HEK293 (cell line): ENCODE results near the gene FOXN4.

ENCODE experiments used
- ATF2 ChIP-seq: fragments of 450-650 bp; formaldehyde crosslinking; IDR thresholded peaks from 2 replicates; pipeline ENCODE4 v1.5.1; 2016; ENCODE audit warnings: missing biosample characterization, missing genetic modification characterization, low read depth
- CTCF ChIP-seq: fragments of 450-650 bp; formaldehyde crosslinking; IDR thresholded peaks from 2 replicates; pipeline ENCODE4 v1.5.1; 2016; ENCODE audit warnings: missing biosample characterization, missing genetic modification characterization
- ZNF548 ChIP-seq: fragments of 450-650 bp; formaldehyde crosslinking; IDR thresholded peaks from 2 replicates; pipeline ENCODE4 v1.5.1; 2016; ENCODE audit warnings: missing biosample characterization, missing genetic modification characterization
- ZNF624 ChIP-seq: fragments of 450-650 bp; formaldehyde crosslinking; IDR thresholded peaks from 2 replicates; pipeline ENCODE4 v1.5.1; 2017; ENCODE audit warnings: missing biosample characterization, missing genetic modification characterization

GRCh38 chr12:109287811-109288469 is 21.1 kb downstream of the FOXN4 start:
- no peak for TF ChIP-seq ZNF548 (tag by site-specific recombination)
- no peak for TF ChIP-seq CTCF
- TF ChIP-seq ATF2 (tag by site-specific recombination) = no peak
- no peak for TF ChIP-seq ZNF624 (tag by site-specific recombination)
